Activated T-cell treated with anti-CD3 and anti-CD28 coated beads, Interleukin-2, amount 50 U/mL, for 4 hours (primary cell): ENCODE measurements around the gene PIEZO2. TPM values are rescaled to one million over a fixed set of nuclear protein-coding genes. Genes with fewer than 3 reads are reported as not detected.

ENCODE experiments used
- ATAC-seq, 2 donors: fragments of 200-7000 bp; cut with Tn5 transposase; one replicate each; pipeline ENCODE4 v1.10.0; 2021
- DNase-seq: peaks from one replicate; pipeline ENCODE4 v3.0.0-alpha.2; 2020
- H3K27me3 Mint-ChIP-seq: one replicate; pipeline ENCODE4 v1.8.0; 2021; ENCODE audit warnings: low read depth, mixed read lengths
- H3K36me3 Mint-ChIP-seq: one replicate; pipeline ENCODE4 v1.8.0; 2022; ENCODE audit warnings: mixed read lengths; ENCODE audit not compliant: insufficient read depth
- H3K4me1 Mint-ChIP-seq: one replicate; pipeline ENCODE4 v1.8.0; 2021; ENCODE audit warnings: low read depth, mixed read lengths
- H3K4me3 Mint-ChIP-seq: one replicate; pipeline ENCODE4 v1.8.0; 2021; ENCODE audit warnings: mild to moderate bottlenecking, moderate library complexity, mixed read lengths
- H3K9me3 Mint-ChIP-seq: one replicate; pipeline ENCODE4 v1.8.0; 2021; ENCODE audit warnings: mixed read lengths
- total RNA-seq, 3 donors: library from RNA; stranded (reverse); gene quantifications; one replicate each; pipeline ENCODE4 v1.2.1, GENCODE V29; 2021

The PIEZO2 gene
- total RNA-seq, 3 donors from 2014 or later = 0.05 to 0.35 (median 0.18) TPM

- no peak for DNase-seq
These were observed 120.3 kb downstream of the PIEZO2 start for GRCh38 chr18:11029021-11029420.

GRCh38 chr18:11027862-11028261 lies 121.5 kb downstream of the PIEZO2 start:
- H3K4me3 Mint-ChIP-seq = no peak overlapping the region
- H3K4me1 Mint-ChIP-seq = no peaks in the 10 kb centered on the region
- ATAC-seq (no peak), DNase-seq (no peak)
- peaks cover 3% of the 10 kb centered on the region for H3K9me3 Mint-ChIP-seq
- H3K36me3 Mint-ChIP-seq = no peaks in the 10 kb centered on the region
- no peaks in the 10 kb centered on the region for H3K27me3 Mint-ChIP-seq

More at GRCh38 chr18:11029021-11029420, 120.3 kb downstream of the PIEZO2 start:
- no peak for ATAC-seq
- peaks cover 3% of the 10 kb centered on the region for H3K9me3 Mint-ChIP-seq
- H3K4me1 Mint-ChIP-seq = no peaks in the 10 kb centered on the region
- no peaks in the 10 kb centered on the region for H3K27me3 Mint-ChIP-seq
- no peak overlapping the region for H3K4me3 Mint-ChIP-seq
- no peaks in the 10 kb centered on the region for H3K36me3 Mint-ChIP-seq

GRCh38 chr18:11025671-11026070 lies 123.7 kb downstream of the PIEZO2 start:
- no peak overlapping the region for H3K4me3 Mint-ChIP-seq
- H3K9me3 Mint-ChIP-seq = peaks cover 3% of the 10 kb centered on the region
- no peaks in the 10 kb centered on the region for H3K27me3 Mint-ChIP-seq
- no peak for DNase-seq
- H3K36me3 Mint-ChIP-seq = no peaks in the 10 kb centered on the region
- no peak for ATAC-seq
- no peaks in the 10 kb centered on the region for H3K4me1 Mint-ChIP-seq

- Mint-ChIP-seq H3K4me3 (no peak overlapping the region), H3K9me3 (peaks cover 3% of the 10 kb centered on the region), H3K27me3 (no peaks in the 10 kb centered on the region), H3K4me1 (no peaks in the 10 kb centered on the region), H3K36me3 (no peaks in the 10 kb centered on the region)
- ATAC-seq (no peak), DNase-seq (no peak)
These were observed 124.3 kb downstream of the PIEZO2 start for GRCh38 chr18:11024928-11025669.

- Mint-ChIP-seq H3K4me1 (no peaks in the 10 kb centered on the region), H3K9me3 (peaks cover 2% of the 10 kb centered on the region), H3K27me3 (no peaks in the 10 kb centered on the region), H3K36me3 (no peaks in the 10 kb centered on the region), H3K4me3 (no peak overlapping the region)
- DNase-seq (no peak), ATAC-seq (no peak)
These were observed 127.9 kb downstream of the PIEZO2 start for GRCh38 chr18:11021477-11021876.

GRCh38 chr18:11020877-11021414 lies 128.4 kb downstream of the PIEZO2 start:
- ATAC-seq (no peak), DNase-seq (no peak)
- Mint-ChIP-seq H3K9me3 (no peaks in the 10 kb centered on the region), H3K4me3 (no peak overlapping the region), H3K27me3 (no peaks in the 10 kb centered on the region), H3K36me3 (no peaks in the 10 kb centered on the region), H3K4me1 (no peaks in the 10 kb centered on the region)

GRCh38 chr18:11020161-11020853 lies 129.1 kb downstream of the PIEZO2 start:
- H3K27me3 Mint-ChIP-seq = no peaks in the 10 kb centered on the region
- H3K4me1 Mint-ChIP-seq = no peaks in the 10 kb centered on the region
- no peak for ATAC-seq
- H3K9me3 Mint-ChIP-seq = no peaks in the 10 kb centered on the region
- no peak overlapping the region for H3K4me3 Mint-ChIP-seq
- H3K36me3 Mint-ChIP-seq = no peaks in the 10 kb centered on the region
- no peak for DNase-seq

- Mint-ChIP-seq H3K4me3 (no peak overlapping the region), H3K27me3 (no peaks in the 10 kb centered on the region), H3K9me3 (no peaks in the 10 kb centered on the region), H3K4me1 (no peaks in the 10 kb centered on the region), H3K36me3 (no peaks in the 10 kb centered on the region)
- DNase-seq = no peak
- no peak for ATAC-seq
These were observed 129.9 kb downstream of the PIEZO2 start for GRCh38 chr18:11019295-11020105.

- H3K4me3 Mint-ChIP-seq = no peak overlapping the region
- no peaks in the 10 kb centered on the region for H3K36me3 Mint-ChIP-seq
- no peak for DNase-seq
- no peak for ATAC-seq
- H3K9me3 Mint-ChIP-seq = no peaks in the 10 kb centered on the region
- no peaks in the 10 kb centered on the region for H3K4me1 Mint-ChIP-seq
- no peaks in the 10 kb centered on the region for H3K27me3 Mint-ChIP-seq
These were observed 139.5 kb downstream of the PIEZO2 start for GRCh38 chr18:11009869-11010268.

GRCh38 chr18:11009147-11009546 lies 140.2 kb downstream of the PIEZO2 start:
- Mint-ChIP-seq H3K27me3 (no peaks in the 10 kb centered on the region), H3K4me3 (no peak overlapping the region), H3K9me3 (no peaks in the 10 kb centered on the region), H3K36me3 (no peaks in the 10 kb centered on the region), H3K4me1 (no peaks in the 10 kb centered on the region)
- ATAC-seq = no peak
- DNase-seq = no peak

- DNase-seq (no peak), ATAC-seq (no peak)
- Mint-ChIP-seq H3K4me1 (no peaks in the 10 kb centered on the region), H3K4me3 (no peak overlapping the region), H3K36me3 (no peaks in the 10 kb centered on the region), H3K27me3 (no peaks in the 10 kb centered on the region), H3K9me3 (no peaks in the 10 kb centered on the region)
These were observed 140.9 kb downstream of the PIEZO2 start for GRCh38 chr18:11008505-11008904.

- ATAC-seq = no peak
- Mint-ChIP-seq H3K4me1 (no peaks in the 10 kb centered on the region), H3K27me3 (no peaks in the 10 kb centered on the region), H3K4me3 (no peak overlapping the region), H3K9me3 (no peaks in the 10 kb centered on the region), H3K36me3 (no peaks in the 10 kb centered on the region)
- no peak for DNase-seq
These were observed 143.8 kb downstream of the PIEZO2 start for GRCh38 chr18:11005528-11005927.

GRCh38 chr18:11004951-11005350 lies 144.4 kb downstream of the PIEZO2 start:
- H3K9me3 Mint-ChIP-seq = no peaks in the 10 kb centered on the region
- no peak overlapping the region for H3K4me3 Mint-ChIP-seq
- H3K36me3 Mint-ChIP-seq = no peaks in the 10 kb centered on the region
- DNase-seq (no peak), ATAC-seq (no peak)
- no peaks in the 10 kb centered on the region for H3K4me1 Mint-ChIP-seq
- no peaks in the 10 kb centered on the region for H3K27me3 Mint-ChIP-seq

- Mint-ChIP-seq H3K4me1 (no peaks in the 10 kb centered on the region), H3K27me3 (no peaks in the 10 kb centered on the region), H3K9me3 (no peaks in the 10 kb centered on the region), H3K4me3 (no peak overlapping the region), H3K36me3 (no peaks in the 10 kb centered on the region)
- DNase-seq = no peak
- ATAC-seq = no peak
These were observed 145.1 kb downstream of the PIEZO2 start for GRCh38 chr18:11004294-11004693.
